DOHH2 (cell line): ENCODE measurements around the gene PLCB3.
"Not testable (repeated sequence)": the region's sequence is repeated elsewhere in the genome, so short reads cannot be mapped to it uniquely, and the experiment has no call there.

Experiments
- H3F3A ChIP-seq: fragments of 200-600 bp; sonication (generic), shearing (Covaris generic); 2 replicates; pipeline ENCODE4 v1.6.0; 2016; ENCODE audit warnings: antibody characterized with exemption, mild to moderate bottlenecking; ENCODE audit not compliant: control insufficient read depth, insufficient read depth
- H3K27ac ChIP-seq: fragments of 200-600 bp; sonication (generic); 2 replicates; pipeline ENCODE4 v1.5.1; 2014; ENCODE audit warnings: low read depth, mild to moderate bottlenecking, low read length, moderate library complexity
- H3K27me3 ChIP-seq: fragments of 200-600 bp; sonication (generic); 2 replicates; pipeline ENCODE4 v1.6.1; 2014; ENCODE audit warnings: mild to moderate bottlenecking, low read length, mixed read lengths; ENCODE audit not compliant: control insufficient read depth
- H3K36me3 ChIP-seq: fragments of 200-600 bp; sonication (generic); 2 replicates; pipeline ENCODE4 v1.6.1; 2014; ENCODE audit warnings: mild to moderate bottlenecking, low read length, moderate library complexity, mixed read lengths; ENCODE audit not compliant: control insufficient read depth
- H3K4me1 ChIP-seq: fragments of 200-600 bp; sonication (generic); 2 replicates; pipeline ENCODE4 v1.6.1; 2014; ENCODE audit warnings: mild to moderate bottlenecking, low read length, mixed read lengths; ENCODE audit not compliant: control insufficient read depth
- H3K4me2 ChIP-seq: fragments of 200-600 bp; sonication (generic); 2 replicates; pipeline ENCODE4 v1.6.0; 2014; ENCODE audit warnings: mild to moderate bottlenecking, low read length, moderate library complexity
- H3K4me3 ChIP-seq: fragments of 200-600 bp; sonication (generic); 2 replicates; pipeline ENCODE4 v1.5.1; 2014; ENCODE audit warnings: mild to moderate bottlenecking, low read length, mixed read lengths
- H3K79me2 ChIP-seq: fragments of 200-600 bp; sonication (generic); 2 replicates; pipeline ENCODE4 v1.6.1; 2014; ENCODE audit warnings: mild to moderate bottlenecking, low read length, mixed read lengths; ENCODE audit not compliant: control insufficient read depth
- H3K9me2 ChIP-seq: fragments of 200-600 bp; sonication (generic); replicated peaks from 2 replicates; pipeline ENCODE4 v1.6.1; 2014; ENCODE audit warnings: mild to moderate bottlenecking, low read length, mixed read lengths; ENCODE audit not compliant: control insufficient read depth
- H3K9me3 ChIP-seq: fragments of 200-600 bp; sonication (generic); 2 replicates; pipeline ENCODE4 v1.6.1; 2014; ENCODE audit warnings: antibody characterized with exemption, low read length, mixed read lengths; ENCODE audit not compliant: control insufficient read depth, insufficient read depth
- H4K20me1 ChIP-seq: fragments of 200-600 bp; sonication (generic); 2 replicates; pipeline ENCODE4 v1.6.0; 2014; ENCODE audit warnings: low read depth, mild to moderate bottlenecking, antibody characterized with exemption, low read length, moderate library complexity; ENCODE audit not compliant: control insufficient read depth, insufficient read depth
- CTCF ChIP-seq: fragments of 200-600 bp; sonication (generic); IDR thresholded peaks from one replicate; pipeline ENCODE4 v1.5.1; 2014; ENCODE audit warnings: antibody characterized with exemption, mild to moderate bottlenecking, low read depth, low read length; ENCODE audit not compliant: poor library complexity, severe bottlenecking
- EZH2phosphoT487 ChIP-seq: fragments of 200-600 bp; sonication (generic); IDR thresholded peaks from 2 replicates; pipeline ENCODE4 v1.6.1; 2017; ENCODE audit warnings: borderline replicate concordance, mild to moderate bottlenecking, antibody characterized with exemption, low read length, moderate library complexity, mixed read lengths

The PLCB3 gene

GRCh38 chr11:64314146-64314804 lies 62.9 kb downstream of the PLCB3 start:
- H3F3A ChIP-seq, result peaks cover 19% of the 10 kb centered on the region
- H3K9me3 ChIP-seq, result no peaks in the 10 kb centered on the region
- H3K4me1 ChIP-seq, result peaks cover 26% of the 10 kb centered on the region
- no peak for TF ChIP-seq EZH2phosphoT487
- no peak for TF ChIP-seq CTCF
- H3K79me2 ChIP-seq, result peaks cover 64% of the 10 kb centered on the region
- no peak overlapping the region for H3K4me3 ChIP-seq
- no peaks in the 10 kb centered on the region for H3K9me2 ChIP-seq
- H3K4me2 ChIP-seq, result no peak overlapping the region
- peaks cover 60% of the 10 kb centered on the region for H3K36me3 ChIP-seq
- H3K27ac ChIP-seq, result no peak overlapping the region
- no peaks in the 10 kb centered on the region for H3K27me3 ChIP-seq
- H4K20me1 ChIP-seq, result no peaks in the 10 kb centered on the region

GRCh38 chr11:64314805-64315561 lies 63.7 kb downstream of the PLCB3 start:
- no peak overlapping the region for H3K4me3 ChIP-seq
- H3K9me2 ChIP-seq, result no peaks in the 10 kb centered on the region
- H3K27me3 ChIP-seq, result no peaks in the 10 kb centered on the region
- TF ChIP-seq CTCF, result peak; percentile 36
- no peak for TF ChIP-seq EZH2phosphoT487
- H3K4me2 ChIP-seq, result peak overlapping the region; percentile 79; the same call in 1 of the 2 replicates
- H3K4me1 ChIP-seq, result peaks cover 28% of the 10 kb centered on the region
- peaks cover 61% of the 10 kb centered on the region for H3K79me2 ChIP-seq
- peaks cover 19% of the 10 kb centered on the region for H3F3A ChIP-seq
- peaks cover 57% of the 10 kb centered on the region for H3K36me3 ChIP-seq
- H3K9me3 ChIP-seq, result no peaks in the 10 kb centered on the region
- no peaks in the 10 kb centered on the region for H4K20me1 ChIP-seq
- no peak overlapping the region for H3K27ac ChIP-seq

- Histone ChIP-seq H3F3A (peaks cover 19% of the 10 kb centered on the region), H3K36me3 (peaks cover 60% of the 10 kb centered on the region), H3K4me3 (peak overlapping the region; percentile 91), H3K79me2 (peaks cover 54% of the 10 kb centered on the region), H3K27ac (peak overlapping the region; percentile 93), H3K4me2 (peak overlapping the region; percentile 79), H3K4me1 (peaks cover 28% of the 10 kb centered on the region)
- H3K27me3 ChIP-seq, H3K9me3 ChIP-seq, H3K9me2 ChIP-seq, H4K20me1 ChIP-seq: not testable (repeated sequence)
Observed at GRCh38 chr11:64315667-64316526, 64.6 kb downstream of the PLCB3 start.
